HL-60 (cell line): ENCODE results near the gene TGM1.

ENCODE experiments used
- CTCF ChIP-seq: IDR thresholded peaks from one replicate; pipeline ENCODE4 v1.5.1; 2011; ENCODE audit warnings: low read length, control low read depth, inconsistent platforms; ENCODE audit not compliant: insufficient read depth
- GABPA ChIP-seq: IDR thresholded peaks from 2 replicates; pipeline ENCODE4 v1.6.1; 2012; ENCODE audit warnings: low read depth
- POLR2AphosphoS5 ChIP-seq: IDR thresholded peaks from 2 replicates; pipeline ENCODE4 v1.6.1; 2012; ENCODE audit warnings: low read depth
- REST ChIP-seq: IDR thresholded peaks from 2 replicates; pipeline ENCODE4 v1.6.1; 2012; ENCODE audit warnings: low read depth; ENCODE audit not compliant: insufficient replicate concordance
- SPI1 ChIP-seq: IDR thresholded peaks from 2 replicates; pipeline ENCODE4 v1.6.1; 2012; ENCODE audit warnings: low read depth, mild to moderate bottlenecking, borderline replicate concordance

DNA sequence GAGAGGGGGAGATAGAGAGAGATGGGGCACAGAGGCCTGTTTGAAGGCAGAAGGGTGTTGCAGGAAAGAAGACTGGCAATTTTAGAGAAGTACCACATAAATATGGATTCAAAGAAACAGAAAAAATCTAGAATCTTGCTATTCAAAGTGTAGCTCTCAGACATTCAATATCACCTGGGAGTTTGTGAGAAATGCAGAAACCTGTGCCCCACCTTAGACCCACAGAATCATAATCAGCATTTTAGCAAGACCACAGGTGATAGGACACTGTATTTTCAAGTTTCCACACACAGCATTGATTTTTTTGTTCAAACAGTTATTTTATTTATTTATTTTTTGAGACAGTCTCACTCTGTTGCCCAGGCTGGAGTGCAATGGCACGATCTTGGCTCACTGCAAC lies 34.1 kb downstream of the TGM1 start:
- TF ChIP-seq CTCF (no peak), POLR2AphosphoS5 (no peak), SPI1 (no peak), GABPA (no peak), REST (no peak)
